ENCODE data around the gene MAOA.
"Not testable (repeated sequence)": the region's sequence is repeated elsewhere in the genome, so short reads cannot be mapped to it uniquely, and the experiment has no call there.

MAOA gene

GRCh38 chrX:43656005-43656494, at the start of gene MAOA:
Gene MAOA (plus strand): TSS chrX:43656299. CDS start chrX:43656342, 43 bp downstream.
- DNase-seq: no peak

- no peak for DNase-seq
These were observed 43.7 kb upstream of the MAOA start for GRCh38 chrX:43612400-43612799.

- DNase-seq: no peak
These were observed 40.4 kb upstream of the MAOA start for GRCh38 chrX:43615660-43616059.

- no peak for DNase-seq
These were observed 37.5 kb upstream of the MAOA start for GRCh38 chrX:43618366-43619205.

- DNase-seq: not testable (repeated sequence)
These were observed 36.2 kb upstream of the MAOA start for GRCh38 chrX:43619861-43620260.

- DNase-seq: no peak
These were observed 29.0 kb upstream of the MAOA start for GRCh38 chrX:43627147-43627546.

GRCh38 chrX:43627669-43628068, 28.4 kb upstream of the MAOA start:
- no peak for DNase-seq

GRCh38 chrX:43629229-43629628, 26.9 kb upstream of the MAOA start:
- no peak for DNase-seq

- DNase-seq: no peak
These were observed 24.3 kb upstream of the MAOA start for GRCh38 chrX:43631841-43632240.

- no peak for DNase-seq
These were observed 23.0 kb upstream of the MAOA start for GRCh38 chrX:43633081-43633480.

- DNase-seq: no peak
These were observed 22.3 kb upstream of the MAOA start for GRCh38 chrX:43633757-43634156.

- no peak for DNase-seq
These were observed 15.6 kb upstream of the MAOA start for GRCh38 chrX:43640482-43640881.

- no peak for DNase-seq
These were observed 14.4 kb upstream of the MAOA start for GRCh38 chrX:43641691-43642090.

GRCh38 chrX:43643201-43643600, 12.9 kb upstream of the MAOA start:
- no peak for DNase-seq

GRCh38 chrX:43643662-43644061, 12.4 kb upstream of the MAOA start:
- DNase-seq: no peak

GRCh38 chrX:43644124-43644701, 11.9 kb upstream of the MAOA start:
- DNase-seq: no peak

GRCh38 chrX:43646800-43647199, 9.3 kb upstream of the MAOA start:
- no peak for DNase-seq

GRCh38 chrX:43654431-43655150, 1.5 kb upstream of the MAOA start:
- DNase-seq: peak; percentile 73

GRCh38 chrX:43655151-43656004, 721 bp upstream of the MAOA start:
- DNase-seq: no peak

- no peak for DNase-seq
These were observed 1.6 kb downstream of the MAOA start for GRCh38 chrX:43657671-43658070.

GRCh38 chrX:43661521-43662240, 5.6 kb downstream of the MAOA start:
- no peak for DNase-seq

- DNase-seq: no peak
These were observed 7.1 kb downstream of the MAOA start for GRCh38 chrX:43663173-43663572.

Measured in NCI-H526 treated with DMSO at 0.1 percent for 48 hours (cell line).